Thoracic aorta (tissue), 2 donors: ENCODE measurements around the gene DGAT2L6. TPM values are rescaled to one million over a fixed set of nuclear protein-coding genes. Genes with fewer than 3 reads are reported as not detected.
A peak's percentile ranks its signal among the peaks of the same experiment; 100 is the strongest.

ENCODE experiments used
- ATAC-seq: fragments of 150-250 bp; one replicate; pipeline ENCODE4 v1.8.0; 2017; ENCODE audit warnings: low read depth; ENCODE audit not compliant: insufficient number of reproducible peaks, low FRiP score
- DNase-seq: peaks from one replicate; pipeline ENCODE4 v3.0.0-alpha.2; 2020; ENCODE audit warnings: low spot score
- H3K27ac ChIP-seq, 2 donors: fragments of 200-600 bp; sonication (generic); 1 replicate in 1 of 2; 2 replicates in 1 of 2; pipeline ENCODE4 v1.5.1; 2016; ENCODE audit warnings: mild to moderate bottlenecking in 2 of 2, moderate library complexity in 2 of 2
- H3K27me3 ChIP-seq: fragments of 200-600 bp; sonication (generic); replicated peaks from 2 replicates; pipeline ENCODE4 v1.6.0; 2016; ENCODE audit warnings: mild to moderate bottlenecking; ENCODE audit not compliant: insufficient read depth
- H3K36me3 ChIP-seq: fragments of 200-600 bp; sonication (generic); one replicate; pipeline ENCODE4 v1.5.1; 2016
- H3K4me1 ChIP-seq, 2 donors: fragments of 200-600 bp; sonication (generic); 1 replicate in 1 of 2; 2 replicates in 1 of 2; pipeline versions ENCODE4 v1.5.1 to v1.6.0; 2016; ENCODE audit warnings: low read depth in 2 of 2, mild to moderate bottlenecking in 1 of 2; ENCODE audit not compliant: control insufficient read depth in 1 of 2
- H3K4me3 ChIP-seq: fragments of 200-600 bp; sonication (generic); 2 replicates; pipeline ENCODE4 v1.5.1; 2016; ENCODE audit warnings: mild to moderate bottlenecking
- H3K9me3 ChIP-seq: fragments of 200-600 bp; sonication (generic); 2 replicates; pipeline ENCODE4 v1.5.1; 2016
- CTCF ChIP-seq: fragments of 200-600 bp; sonication (generic); IDR thresholded peaks from one replicate; pipeline ENCODE4 v1.5.1; 2019; ENCODE audit warnings: antibody characterized with exemption
- total RNA-seq, 2 donors: library from RNA; depleted of rRNA; stranded (reverse); fragments of >200 nt; gene quantifications; one replicate each; pipeline versions ENCODE4 v1.1.0 to v1.2.3, GENCODE V29; 2016

DGAT2L6 gene
- total RNA-seq, 2 donors from 2014 or later, result not detected

GRCh38 chrX:70133303-70134115 is 43.8 kb upstream of the DGAT2L6 start, which contains the start of gene IGBP1:
IGBP1 (plus strand) TSS chrX:70133447; CDS start chrX:70133948, 501 bp downstream.
- Histone ChIP-seq H3K9me3 (no peaks in the 10 kb centered on the region), H3K36me3 (no peaks in the 10 kb centered on the region), H3K4me3 (peak within 1 kb of the TSS; percentile 91), H3K27ac (peak within 1 kb of the TSS; percentile 76 to 87), H3K27me3 (no peaks in the 10 kb centered on the region), H3K4me1 (peaks cover 0 to 13% of the 10 kb centered on the region in 2 donors)
- peak; percentile 94 for ATAC-seq
- TF ChIP-seq CTCF, result peak; percentile 55
- peak; percentile 40 for DNase-seq

- DNase-seq, result no peak
- ATAC-seq, result no peak
These were observed 43.2 kb upstream of the DGAT2L6 start for GRCh38 chrX:70134116-70134477.

GRCh38 chrX:70138622-70139021 is 38.7 kb upstream of the DGAT2L6 start:
- DNase-seq (no peak), ATAC-seq (no peak)
- H3K36me3 ChIP-seq, result no peaks in the 10 kb centered on the region
- H3K4me1 ChIP-seq, result peaks cover 0 to 13% of the 10 kb centered on the region in 2 donors
- no peak overlapping the region for H3K4me3 ChIP-seq
- H3K27ac ChIP-seq, result no peak overlapping the region
- TF ChIP-seq CTCF, result no peak
- H3K9me3 ChIP-seq, result no peaks in the 10 kb centered on the region
- no peaks in the 10 kb centered on the region for H3K27me3 ChIP-seq

More at GRCh38 chrX:70134116-70134477, 43.2 kb upstream of the DGAT2L6 start:
- H3K27me3 ChIP-seq, result no peaks in the 10 kb centered on the region
- H3K4me3 ChIP-seq, result peak overlapping the region; percentile 91
- peak overlapping the region; percentile 76 to 87 for H3K27ac ChIP-seq
- H3K9me3 ChIP-seq, result no peaks in the 10 kb centered on the region
- H3K36me3 ChIP-seq, result no peaks in the 10 kb centered on the region
- TF ChIP-seq CTCF, result no peak
- H3K4me1 ChIP-seq, result peaks cover 0 to 13% of the 10 kb centered on the region in 2 donors

GRCh38 chrX:70139736-70140135 is 37.5 kb upstream of the DGAT2L6 start:
- peaks cover 0 to 7% of the 10 kb centered on the region in 2 donors for H3K4me1 ChIP-seq
- DNase-seq, result no peak
- no peak for TF ChIP-seq CTCF
- H3K36me3 ChIP-seq, result no peaks in the 10 kb centered on the region
- H3K9me3 ChIP-seq, result no peaks in the 10 kb centered on the region
- H3K27me3 ChIP-seq, result no peaks in the 10 kb centered on the region
- no peak overlapping the region for H3K4me3 ChIP-seq
- ATAC-seq, result no peak
- no peak overlapping the region for H3K27ac ChIP-seq

- no peak overlapping the region for H3K27ac ChIP-seq
- no peak overlapping the region for H3K4me3 ChIP-seq
- no peaks in the 10 kb centered on the region for H3K36me3 ChIP-seq
- no peaks in the 10 kb centered on the region for H3K4me1 ChIP-seq
- H3K27me3 ChIP-seq, result no peaks in the 10 kb centered on the region
- no peaks in the 10 kb centered on the region for H3K9me3 ChIP-seq
- DNase-seq (no peak), ATAC-seq (no peak)
- TF ChIP-seq CTCF, result no peak
These were observed 35.9 kb upstream of the DGAT2L6 start for GRCh38 chrX:70141373-70141772.
